KG1 (cell line): ENCODE measurements around the gene B3GALT4.

Source experiments
- DNase-seq: peaks from one replicate; lab custom pipeline; 2025; lab: John Stamatoyannopoulos, UW

Gene B3GALT4

GRCh38 chr6:33292996-33293682 is 16.2 kb downstream of the B3GALT4 start:
- no peak for DNase-seq

- no peak for DNase-seq
Observed at GRCh38 chr6:33294086-33294823, 17.3 kb downstream of the B3GALT4 start.

GRCh38 chr6:33295621-33296369 is 18.9 kb downstream of the B3GALT4 start:
- DNase-seq: no peak

- DNase-seq: no peak
Observed at GRCh38 chr6:33296797-33297405, 20.0 kb downstream of the B3GALT4 start.

- no peak for DNase-seq
Observed at GRCh38 chr6:33297406-33297955, 20.6 kb downstream of the B3GALT4 start.

GRCh38 chr6:33297956-33298772 is 21.2 kb downstream of the B3GALT4 start:
- no peak for DNase-seq

- peak; percentile 88 for DNase-seq
Observed at GRCh38 chr6:33298773-33299236, 21.9 kb downstream of the B3GALT4 start, which contains the start of gene RGL2. Gene RGL2, minus strand, starts transcription at chr6:33298942. Its CDS starts 332 bp downstream, at chr6:33298610.

GRCh38 chr6:33299237-33299944 is 22.5 kb downstream of the B3GALT4 start:
- DNase-seq: peak; percentile 97

GRCh38 chr6:33301877-33302276 is 25.0 kb downstream of the B3GALT4 start:
- DNase-seq: no peak

- no peak for DNase-seq
Observed at GRCh38 chr6:33304216-33304615, 27.3 kb downstream of the B3GALT4 start.

- DNase-seq: no peak
Observed at GRCh38 chr6:33305052-33305451, 28.1 kb downstream of the B3GALT4 start.

- DNase-seq: no peak
Observed at GRCh38 chr6:33306356-33306755, 29.4 kb downstream of the B3GALT4 start.

GRCh38 chr6:33312361-33313104 is 35.6 kb downstream of the B3GALT4 start:
- peak; percentile 14 for DNase-seq

- peak; percentile 65 for DNase-seq
Observed at GRCh38 chr6:33313105-33313708, 36.3 kb downstream of the B3GALT4 start.

- peak; percentile 65 for DNase-seq
Observed at GRCh38 chr6:33313709-33314514, 37.0 kb downstream of the B3GALT4 start, which contains the start of gene TAPBP. Gene TAPBP, minus strand, starts transcription at chr6:33314078. Its CDS starts 37 bp downstream, at chr6:33314041.

- DNase-seq: peak; percentile 22
Observed at GRCh38 chr6:33314515-33314942, 37.6 kb downstream of the B3GALT4 start.

GRCh38 chr6:33314943-33315792 is 38.2 kb downstream of the B3GALT4 start:
- DNase-seq: no peak
